ENCODE measurements around the gene SLC22A31.
"Not testable (repeated sequence)": the region's sequence is repeated elsewhere in the genome, so short reads cannot be mapped to it uniquely, and the experiment has no call there.

Gene SLC22A31

DNA sequence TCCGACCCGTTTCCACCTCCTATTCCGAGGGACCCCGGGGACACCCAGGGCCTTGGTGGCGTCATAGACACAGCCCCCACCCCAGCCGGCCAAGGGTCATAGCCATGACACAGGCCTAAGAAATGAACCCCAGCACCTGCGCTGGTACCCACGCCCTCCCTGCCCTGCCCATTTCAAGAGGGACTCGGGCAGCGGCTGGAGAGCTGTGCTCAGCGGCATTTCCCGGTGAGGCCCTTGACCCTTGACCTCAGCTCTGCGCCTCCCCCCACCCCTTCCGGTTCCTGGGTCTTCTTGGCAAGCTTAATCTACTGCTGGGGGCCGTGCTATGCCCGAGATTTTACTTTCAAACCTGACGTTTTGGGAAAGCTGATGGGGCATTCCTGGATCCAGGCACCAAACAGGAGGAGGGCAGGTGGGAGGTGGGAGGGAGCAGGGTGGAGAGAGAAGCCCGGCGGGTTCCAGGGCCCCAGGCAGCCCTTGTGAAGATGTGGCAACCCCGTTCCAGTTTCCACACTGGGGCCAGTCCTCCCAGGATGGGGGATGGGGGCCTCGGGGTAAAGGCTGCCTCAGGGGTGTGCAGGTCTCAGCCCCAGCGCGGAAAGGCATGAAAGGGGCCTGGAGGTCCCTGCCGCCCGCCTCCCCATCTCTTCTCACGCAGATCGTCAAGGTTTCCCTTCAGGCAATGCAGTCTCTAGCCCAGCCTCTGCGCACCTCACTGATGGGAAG lies at the start of gene SLC22A31:
Gene SLC22A31, minus strand, starts transcription at position 414 of the 726 bp plus-strand sequence. Its CDS starts 36 bp downstream, at position 378.
- H3K27ac Mint-ChIP-seq = no peak within 1 kb of the TSS
- no peak within 1 kb of the TSS for H3K4me3 Mint-ChIP-seq
- no peaks in the 10 kb centered on the region for H3K36me3 Mint-ChIP-seq
- H3K4me1 Mint-ChIP-seq = peaks cover 10% of the 10 kb centered on the region
- no peak for DNase-seq (ENCODE audit: low spot score in 2 of 2)
- ATAC-seq = no peak
- no peaks in the 10 kb centered on the region for H3K9me3 Mint-ChIP-seq

DNA sequence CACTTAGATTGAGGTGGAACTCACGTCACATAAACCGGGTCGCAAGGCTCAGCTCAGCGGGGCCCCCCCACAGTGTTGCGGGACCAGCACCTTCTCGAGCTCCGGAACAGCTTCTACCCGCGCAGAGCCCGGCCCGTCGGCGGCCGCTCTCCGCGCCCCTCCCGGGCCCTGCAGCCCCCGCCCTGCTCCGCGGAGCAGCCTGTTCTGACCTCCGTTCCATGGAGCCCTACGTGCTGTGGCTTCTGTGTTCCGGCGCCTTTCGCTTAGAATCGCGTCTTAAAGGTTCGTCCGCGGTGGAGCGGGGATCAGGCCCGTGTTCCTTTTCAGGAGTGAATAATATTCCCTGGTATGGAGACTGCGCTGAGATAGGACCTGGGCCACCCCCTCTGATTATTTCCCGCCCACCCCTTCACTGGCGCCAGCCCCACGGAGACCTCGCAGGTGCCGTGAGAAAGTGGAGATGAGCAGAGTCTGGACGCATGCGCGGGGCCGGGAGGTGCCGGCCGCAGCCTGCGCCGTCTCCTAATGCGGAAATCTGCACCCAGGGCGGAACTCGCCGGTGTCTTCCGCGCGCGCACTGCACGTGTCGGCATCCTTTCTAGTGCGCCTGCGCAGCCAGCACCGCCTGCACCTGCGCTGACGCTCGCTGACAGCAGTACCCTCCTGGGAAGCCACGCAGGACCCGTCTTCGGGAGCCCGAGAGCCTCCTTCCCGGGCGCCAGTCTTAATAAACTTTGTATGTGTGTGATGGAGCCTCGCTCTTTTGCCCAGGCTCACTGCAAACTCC lies 48.1 kb upstream of the SLC22A31 start:
- Mint-ChIP-seq H3K4me1 (peaks cover 3% of the 10 kb centered on the region), H3K27ac (no peak overlapping the region), H3K4me3 (peak overlapping the region; percentile 53), H3K36me3 (no peaks in the 10 kb centered on the region), H3K9me3 (peaks cover 6% of the 10 kb centered on the region)
- ATAC-seq (no peak), DNase-seq (ENCODE audit: low spot score in 2 of 2) (no peak)

DNA sequence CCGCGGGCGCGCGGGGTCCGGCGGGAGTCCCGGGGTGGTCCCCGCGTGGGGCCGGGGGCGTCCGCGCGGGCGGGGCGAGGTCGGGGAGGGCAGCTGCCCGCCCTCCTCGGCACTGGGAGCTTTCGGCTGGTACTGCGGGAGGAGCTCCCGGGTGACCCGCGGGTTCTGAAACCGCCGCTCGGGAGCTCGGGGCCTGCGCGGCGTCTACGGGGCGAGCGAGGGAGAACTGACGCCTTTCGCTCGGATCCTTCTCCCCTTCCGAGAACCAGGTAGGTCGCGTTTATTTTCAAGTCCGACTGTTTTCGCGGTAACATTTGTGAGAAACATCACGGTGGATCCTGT lies 47.4 kb upstream of the SLC22A31 start:
- H3K36me3 Mint-ChIP-seq; H3K4me1 Mint-ChIP-seq; DNase-seq (ENCODE audit: low spot score in 2 of 2); H3K27ac Mint-ChIP-seq; H3K9me3 Mint-ChIP-seq: not testable (repeated sequence)
- H3K4me3 Mint-ChIP-seq = peak overlapping the region; percentile 53
- peak; percentile 71 for ATAC-seq

DNA sequence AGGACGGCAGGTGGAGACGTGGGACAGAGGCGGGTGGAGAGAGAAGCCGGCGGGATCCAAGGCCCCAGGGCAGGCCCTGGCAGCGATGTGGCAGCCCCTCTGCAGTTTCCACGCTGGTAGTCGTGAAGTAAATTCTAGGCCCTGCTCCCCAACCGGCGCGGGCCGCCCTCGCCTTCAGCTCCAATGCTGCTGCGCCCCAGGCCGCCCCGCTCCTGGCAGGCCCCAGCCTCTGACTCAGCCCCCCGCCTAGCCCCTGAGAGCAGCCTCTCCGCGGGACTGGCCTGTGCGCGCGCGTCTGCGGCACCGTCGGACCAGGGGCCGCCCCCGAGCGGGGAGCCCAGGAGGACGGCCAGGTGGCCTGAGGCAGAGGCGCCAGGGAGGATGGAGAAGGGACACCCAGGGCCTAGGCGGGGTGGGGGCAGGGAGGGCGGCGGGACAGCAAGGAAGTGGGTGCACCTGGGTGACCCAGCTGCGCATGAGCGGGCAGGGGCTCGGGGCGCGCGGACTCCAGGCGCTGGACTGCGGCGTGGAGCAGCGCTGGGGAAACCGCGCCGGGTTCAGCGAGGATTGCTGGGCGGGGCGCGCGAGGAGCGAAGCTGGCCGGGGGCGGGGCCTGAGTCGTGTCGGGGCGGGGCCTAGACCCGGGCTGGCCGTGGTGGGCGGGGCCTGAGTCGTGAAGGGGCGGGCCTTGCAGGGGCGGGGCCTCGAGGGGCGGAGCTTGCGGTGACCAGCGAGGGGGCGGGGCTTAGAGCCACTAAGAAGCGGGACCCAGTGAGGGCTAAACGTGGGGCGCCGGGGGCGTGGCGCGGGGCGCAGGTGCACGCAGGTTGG lies 46.8 kb upstream of the SLC22A31 start:
- peaks cover 5% of the 10 kb centered on the region for H3K36me3 Mint-ChIP-seq
- peak overlapping the region; percentile 53 for H3K4me3 Mint-ChIP-seq
- H3K4me1 Mint-ChIP-seq = peaks cover 10% of the 10 kb centered on the region
- DNase-seq (ENCODE audit: low spot score in 2 of 2) (peak; percentile 98 to 99), ATAC-seq (peak; percentile 86)
- H3K9me3 Mint-ChIP-seq = peaks cover 6% of the 10 kb centered on the region
- H3K27ac Mint-ChIP-seq = no peak overlapping the region

DNA sequence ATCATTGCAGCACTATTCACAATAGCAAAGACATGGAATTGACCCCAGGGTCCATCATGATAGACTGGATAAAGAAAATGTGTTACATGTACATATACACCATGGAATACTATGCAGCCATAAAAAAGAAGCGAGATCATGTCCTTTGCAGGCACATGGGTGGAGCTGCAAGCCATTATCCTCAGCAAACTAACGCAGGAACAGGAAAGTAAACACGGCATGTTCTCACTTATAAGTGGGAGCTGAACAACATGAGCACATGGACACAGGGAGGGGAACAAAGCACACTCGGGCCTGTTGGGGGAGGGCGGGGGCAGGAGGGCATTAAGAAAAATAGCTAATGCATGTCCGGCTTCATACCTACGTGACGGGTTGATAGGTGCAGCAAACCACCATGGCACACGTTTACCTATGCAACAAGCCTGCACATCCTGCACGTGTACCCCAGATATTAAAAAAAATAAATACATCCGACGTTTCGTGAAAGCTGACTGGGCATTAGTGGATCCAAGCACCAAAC lies 46.1 kb upstream of the SLC22A31 start:
- Mint-ChIP-seq H3K4me3 (peak overlapping the region; percentile 53), H3K9me3 (peaks cover 6% of the 10 kb centered on the region), H3K4me1 (peaks cover 10% of the 10 kb centered on the region), H3K36me3 (peaks cover 6% of the 10 kb centered on the region), H3K27ac (no peak overlapping the region)
- DNase-seq (ENCODE audit: low spot score in 2 of 2) = no peak
- no peak for ATAC-seq

DNA sequence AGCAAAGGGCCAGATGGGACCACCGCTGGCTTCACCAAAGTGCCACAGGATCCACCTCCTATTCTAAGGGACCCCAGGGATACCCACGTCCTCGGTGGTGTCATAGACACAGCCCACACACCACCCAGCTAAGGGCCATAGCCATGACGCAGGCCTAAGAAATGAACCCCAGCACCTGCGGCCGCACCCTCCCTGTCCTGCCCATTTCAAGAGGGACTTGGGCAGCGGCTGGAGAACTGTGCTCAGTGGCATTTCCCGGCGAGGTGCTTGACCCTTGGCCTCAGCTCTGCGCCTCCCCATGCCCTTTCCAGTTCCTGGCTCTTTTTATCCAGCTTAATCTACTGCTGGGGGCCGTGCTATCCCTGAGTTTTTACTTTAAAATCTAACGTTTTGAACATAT lies 44.4 kb upstream of the SLC22A31 start:
- Mint-ChIP-seq H3K36me3 (peaks cover 20% of the 10 kb centered on the region), H3K4me3 (no peak overlapping the region), H3K4me1 (peaks cover 10% of the 10 kb centered on the region), H3K27ac (no peak overlapping the region), H3K9me3 (peaks cover under 1% of the 10 kb centered on the region)
- ATAC-seq (no peak), DNase-seq (ENCODE audit: low spot score in 2 of 2) (no peak)

DNA sequence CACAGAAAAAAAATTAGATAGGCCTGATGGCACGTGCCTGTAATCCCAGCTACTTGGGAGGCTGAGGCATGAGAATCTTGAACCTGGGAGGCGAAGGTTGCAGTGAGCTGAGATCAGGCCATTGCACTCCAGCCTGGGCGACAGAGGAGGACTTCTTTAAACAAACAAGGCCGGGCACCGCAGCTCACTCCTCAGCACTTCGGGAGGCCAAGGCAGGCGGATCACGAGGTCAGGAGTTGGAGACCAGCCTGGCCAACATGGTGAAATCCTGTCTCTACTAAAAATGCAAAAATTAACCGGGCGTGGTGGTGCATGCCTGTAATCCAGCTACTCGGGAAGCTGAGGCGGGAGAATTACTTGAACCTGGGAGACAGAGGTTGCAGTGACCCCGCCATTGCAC lies 43.9 kb upstream of the SLC22A31 start:
- not testable (repeated sequence) for H3K27ac Mint-ChIP-seq; H3K4me3 Mint-ChIP-seq; ATAC-seq; H3K9me3 Mint-ChIP-seq; DNase-seq (ENCODE audit: low spot score in 2 of 2)
- H3K36me3 Mint-ChIP-seq = peaks cover 20% of the 10 kb centered on the region
- H3K4me1 Mint-ChIP-seq = peaks cover 10% of the 10 kb centered on the region

DNA sequence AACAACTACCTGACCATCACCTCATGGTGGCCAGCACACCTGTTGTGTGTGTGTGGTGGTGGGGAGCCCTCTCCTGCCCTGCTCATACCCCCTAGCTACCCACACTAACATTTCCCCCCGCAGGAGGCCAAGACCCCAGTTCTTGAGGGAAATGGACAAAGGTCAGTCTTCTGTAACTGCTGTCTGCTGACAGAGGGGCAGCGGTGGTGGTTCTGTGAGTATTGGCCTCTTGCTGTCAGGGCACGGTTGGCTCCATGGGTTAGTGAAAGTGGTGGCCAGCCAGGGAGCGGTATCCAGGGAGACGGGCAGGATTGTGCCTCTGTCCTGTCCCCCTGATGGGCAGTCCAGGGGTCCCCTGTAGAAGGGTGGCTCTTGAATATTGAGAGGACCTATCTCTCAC lies 43.3 kb upstream of the SLC22A31 start:
- ATAC-seq (no peak), DNase-seq (ENCODE audit: low spot score in 2 of 2) (no peak)
- peaks cover 20% of the 10 kb centered on the region for H3K36me3 Mint-ChIP-seq
- H3K27ac Mint-ChIP-seq = no peak overlapping the region
- H3K9me3 Mint-ChIP-seq = no peaks in the 10 kb centered on the region
- H3K4me1 Mint-ChIP-seq = peaks cover 10% of the 10 kb centered on the region
- no peak overlapping the region for H3K4me3 Mint-ChIP-seq

DNA sequence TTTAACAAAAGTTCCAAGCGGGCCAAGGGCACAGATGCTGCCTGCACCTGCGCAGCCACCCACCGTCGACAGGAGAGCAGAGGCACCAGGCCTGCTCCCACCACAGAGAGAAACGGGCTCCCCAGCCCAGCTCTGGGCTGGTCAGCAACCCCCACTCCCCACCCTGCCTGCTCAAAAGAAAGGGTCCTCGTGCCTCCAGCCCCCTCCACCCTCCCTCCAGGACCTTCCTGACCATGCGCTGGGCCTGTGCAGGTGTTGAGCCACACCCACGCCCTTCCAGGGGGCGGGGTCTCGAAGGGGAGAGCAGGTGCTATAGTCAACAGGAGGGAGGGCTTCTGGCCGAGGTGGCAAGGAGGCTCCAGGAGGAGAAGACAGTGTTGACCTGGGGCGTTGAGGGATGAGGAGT lies 42.5 kb upstream of the SLC22A31 start:
- no peak for ATAC-seq
- Mint-ChIP-seq H3K4me1 (peaks cover 10% of the 10 kb centered on the region), H3K9me3 (no peaks in the 10 kb centered on the region), H3K36me3 (peaks cover 20% of the 10 kb centered on the region), H3K27ac (peak overlapping the region; percentile 32), H3K4me3 (peak overlapping the region; percentile 90)
- no peak for DNase-seq (ENCODE audit: low spot score in 2 of 2)

DNA sequence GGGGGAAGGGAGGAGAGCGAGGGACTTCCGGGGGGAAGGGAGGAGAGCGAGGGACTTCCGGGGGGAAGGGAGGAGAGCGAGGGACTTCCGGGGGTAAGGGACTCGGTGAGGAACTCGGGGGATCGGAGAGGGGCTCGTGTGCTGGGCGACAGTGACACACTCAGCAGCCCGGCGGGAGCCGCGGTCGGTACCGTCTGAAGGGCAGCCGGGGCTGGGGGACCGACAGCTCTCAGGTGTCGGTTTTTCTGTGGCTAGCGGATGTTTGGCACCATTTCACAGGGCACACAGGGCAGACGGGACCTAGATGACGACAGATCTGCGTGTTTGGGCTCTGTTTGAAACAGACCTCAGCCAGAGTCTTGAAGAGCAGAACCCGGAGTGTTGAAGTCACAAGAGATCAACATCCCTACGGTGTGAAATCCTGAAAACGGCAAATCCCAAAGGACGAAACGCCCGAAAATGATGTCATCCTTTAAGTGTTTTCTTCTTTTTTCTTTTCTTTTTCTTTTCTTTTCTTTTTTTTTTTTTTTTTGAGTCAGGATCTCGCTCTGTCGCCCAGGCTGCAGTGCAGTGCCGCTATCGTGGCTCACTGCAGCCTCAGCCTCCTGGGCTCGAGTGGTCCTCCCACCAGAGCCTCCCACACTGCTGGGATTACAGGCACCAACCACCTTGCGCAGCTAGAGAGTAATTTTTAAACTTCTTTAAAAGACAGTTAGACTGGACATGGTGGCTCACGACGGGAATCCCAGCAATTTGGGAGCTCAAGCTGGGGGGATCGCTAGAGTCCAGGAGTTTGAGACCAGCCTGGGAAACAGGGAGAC lies 41.1 kb upstream of the SLC22A31 start:
- DNase-seq (ENCODE audit: low spot score in 2 of 2) = peak; percentile 64 to 89
- Mint-ChIP-seq H3K36me3 (peaks cover 20% of the 10 kb centered on the region), H3K4me3 (peak overlapping the region; percentile 90), H3K27ac (peak overlapping the region; percentile 97), H3K9me3 (no peaks in the 10 kb centered on the region), H3K4me1 (peaks cover 10% of the 10 kb centered on the region)
- peak; percentile 86 for ATAC-seq

DNA sequence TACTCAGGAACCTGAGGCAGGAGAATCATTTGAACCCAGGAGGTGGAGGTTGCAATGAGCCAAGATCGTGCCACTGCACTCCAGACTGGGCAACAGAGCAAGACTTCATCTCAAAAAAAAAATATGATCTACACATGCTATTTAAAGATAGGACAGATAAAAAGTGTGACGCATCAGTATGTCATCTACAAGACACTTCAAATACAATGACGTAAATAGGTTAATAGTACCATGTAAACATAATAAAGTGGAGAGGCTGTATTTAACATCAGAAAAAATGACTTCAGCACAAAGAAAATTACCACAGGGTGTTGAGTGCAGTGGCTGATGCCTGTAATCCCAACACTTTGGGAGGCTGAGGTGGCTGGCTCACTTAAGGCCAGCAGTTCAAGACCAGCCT lies 37.4 kb upstream of the SLC22A31 start:
- ATAC-seq (no peak), DNase-seq (ENCODE audit: low spot score in 2 of 2) (no peak)
- Mint-ChIP-seq H3K4me1 (peaks cover 9% of the 10 kb centered on the region), H3K4me3 (no peak overlapping the region), H3K36me3 (peaks cover 25% of the 10 kb centered on the region), H3K27ac (no peak overlapping the region), H3K9me3 (no peaks in the 10 kb centered on the region)

DNA sequence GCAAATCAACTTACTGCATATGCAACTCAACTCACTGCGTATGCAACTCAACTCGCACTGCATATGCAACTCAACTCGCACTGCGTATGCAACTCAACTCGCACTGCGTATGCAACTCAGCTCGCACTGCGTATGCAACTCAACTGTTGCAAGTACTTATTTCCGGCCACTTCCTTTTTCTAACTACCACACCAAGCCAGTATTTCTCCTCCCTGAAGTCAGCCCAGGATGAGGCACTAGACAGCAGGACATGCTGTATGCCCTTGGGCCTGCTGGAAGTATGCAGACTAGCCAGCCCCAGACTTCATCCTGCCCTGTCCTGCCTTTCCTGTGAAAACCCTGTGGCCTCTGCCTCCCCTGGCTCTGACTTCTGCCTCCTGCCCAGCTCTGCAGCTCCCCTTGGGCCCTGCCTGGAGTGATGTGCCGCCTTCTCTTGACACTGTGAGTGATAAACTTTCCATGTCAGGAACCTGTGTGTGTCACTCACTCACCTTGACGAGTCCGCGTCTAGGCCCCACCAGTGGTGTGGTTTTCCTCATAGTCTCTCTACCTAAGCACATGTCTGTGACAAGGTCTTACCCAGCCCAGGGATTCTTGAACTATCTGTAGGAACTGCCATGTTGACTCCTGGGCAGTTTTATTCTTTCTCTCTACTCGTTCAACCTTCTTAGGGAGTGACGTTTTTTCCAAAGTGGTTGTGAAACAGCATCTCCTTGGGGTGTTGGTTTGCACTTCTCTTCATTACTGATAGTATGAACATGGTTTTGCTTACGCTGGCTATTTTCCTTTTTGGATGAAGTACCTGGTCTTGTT lies 33.5 kb upstream of the SLC22A31 start:
- ATAC-seq = no peak
- Mint-ChIP-seq H3K27ac (no peak overlapping the region), H3K36me3 (peaks cover 10% of the 10 kb centered on the region), H3K9me3 (no peaks in the 10 kb centered on the region), H3K4me1 (peaks cover 8% of the 10 kb centered on the region), H3K4me3 (no peak overlapping the region)
- DNase-seq (ENCODE audit: low spot score in 2 of 2) = no peak

DNA sequence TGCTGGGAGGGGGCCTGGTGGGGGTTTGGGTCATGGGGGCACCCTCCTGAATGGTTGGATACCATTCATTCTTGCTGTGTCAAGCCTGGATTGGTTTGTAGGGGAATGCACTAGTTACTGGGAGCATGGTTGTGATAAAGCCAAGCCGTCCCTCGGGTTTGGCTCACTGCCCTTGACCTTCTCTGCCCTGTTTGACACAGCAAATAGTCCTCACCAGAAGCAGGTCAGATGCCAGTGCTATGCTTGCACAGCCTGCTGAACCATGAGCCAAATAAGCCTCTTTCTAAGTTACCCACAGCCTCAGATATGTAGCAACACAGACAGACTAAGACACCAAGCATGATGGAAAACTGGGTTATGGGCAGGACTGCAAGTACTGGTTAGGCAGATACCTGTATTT lies 31.8 kb upstream of the SLC22A31 start:
- Mint-ChIP-seq H3K36me3 (peaks cover 20% of the 10 kb centered on the region), H3K4me3 (no peak overlapping the region), H3K4me1 (peaks cover 8% of the 10 kb centered on the region)

DNA sequence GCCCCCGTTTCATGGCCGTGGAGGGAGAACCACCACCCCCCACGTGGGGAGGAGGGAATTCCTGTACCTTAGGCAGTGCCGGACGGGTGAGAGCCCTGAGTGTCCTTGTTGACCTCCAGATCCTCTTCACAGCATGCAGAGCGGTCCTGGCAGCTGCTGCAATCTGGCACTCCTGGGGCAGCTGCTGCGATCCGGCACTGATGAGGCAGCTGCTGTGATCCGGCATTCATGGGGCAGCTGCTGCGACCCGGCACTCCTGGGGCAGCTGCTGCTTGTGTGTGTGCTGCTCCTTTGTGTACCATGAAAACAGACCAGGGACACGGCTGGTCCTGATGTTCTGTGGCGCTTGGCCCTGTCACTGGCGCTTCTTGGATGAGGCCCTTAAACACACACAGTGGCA lies 29.9 kb upstream of the SLC22A31 start:
- Mint-ChIP-seq H3K9me3 (peaks cover 2% of the 10 kb centered on the region), H3K4me1 (peaks cover 8% of the 10 kb centered on the region), H3K36me3 (peaks cover 39% of the 10 kb centered on the region), H3K27ac (no peak overlapping the region), H3K4me3 (no peak overlapping the region)
- DNase-seq (ENCODE audit: low spot score in 2 of 2) (no peak), ATAC-seq (no peak)

More for the DNA sequence above, 31.8 kb upstream of the SLC22A31 start:
- ATAC-seq = no peak
- no peak for DNase-seq (ENCODE audit: low spot score in 2 of 2)
- H3K27ac Mint-ChIP-seq = no peak overlapping the region
- peaks cover 2% of the 10 kb centered on the region for H3K9me3 Mint-ChIP-seq

Data from stimulated activated effector memory CD8-positive, alpha-beta T cell treated with anti-CD3 and anti-CD28 coated beads, Interleukin-12 subunit alpha, Interleukin-12 subunit beta, amount 100 ng/mL, for 72 hours (primary cell).